ENCODE measurements around the gene TSEN2. TPM values are rescaled to one million over a fixed set of nuclear protein-coding genes. Genes with fewer than 3 reads are reported as not detected.
A peak's percentile ranks its signal among the peaks of the same experiment; 100 is the strongest.

TSEN2 gene
- total RNA-seq, 1 donor from 2014 or later = 8.6 TPM

- DNase-seq (ENCODE audit: low spot score) = no peak
- no peak overlapping the region for H3K27ac Mint-ChIP-seq (ENCODE audit: unreplicated experiment)
- no peaks in the 10 kb centered on the region for H3K36me3 Mint-ChIP-seq (ENCODE audit: low read depth)
- TF ChIP-seq CTCF (IDR thresholded peaks at IDR 0.05) = no peak
- peaks cover 34% of the 10 kb centered on the region for H3K4me1 Mint-ChIP-seq (ENCODE audit: low read depth)
- no peak overlapping the region for H3K4me3 Mint-ChIP-seq (ENCODE audit: unreplicated experiment)
- H3K27me3 Mint-ChIP-seq (ENCODE audit: low read depth) = no peaks in the 10 kb centered on the region
- no peaks in the 10 kb centered on the region for H3K9me3 Mint-ChIP-seq (ENCODE audit: low read depth)
These were observed 13.6 kb upstream of the TSEN2 start for GRCh38 chr3:12470680-12471079.

- no peak for DNase-seq (ENCODE audit: low spot score)
- Mint-ChIP-seq H3K4me1 (ENCODE audit: low read depth) (peaks cover 34% of the 10 kb centered on the region), H3K9me3 (ENCODE audit: low read depth) (no peaks in the 10 kb centered on the region), H3K27me3 (ENCODE audit: low read depth) (no peaks in the 10 kb centered on the region), H3K4me3 (ENCODE audit: unreplicated experiment) (no peak overlapping the region), H3K27ac (ENCODE audit: unreplicated experiment) (no peak overlapping the region), H3K36me3 (ENCODE audit: low read depth) (no peaks in the 10 kb centered on the region)
- peak; percentile 28 for TF ChIP-seq CTCF (IDR thresholded peaks at IDR 0.05)
These were observed 13.0 kb upstream of the TSEN2 start for GRCh38 chr3:12471241-12471640.

DNA sequence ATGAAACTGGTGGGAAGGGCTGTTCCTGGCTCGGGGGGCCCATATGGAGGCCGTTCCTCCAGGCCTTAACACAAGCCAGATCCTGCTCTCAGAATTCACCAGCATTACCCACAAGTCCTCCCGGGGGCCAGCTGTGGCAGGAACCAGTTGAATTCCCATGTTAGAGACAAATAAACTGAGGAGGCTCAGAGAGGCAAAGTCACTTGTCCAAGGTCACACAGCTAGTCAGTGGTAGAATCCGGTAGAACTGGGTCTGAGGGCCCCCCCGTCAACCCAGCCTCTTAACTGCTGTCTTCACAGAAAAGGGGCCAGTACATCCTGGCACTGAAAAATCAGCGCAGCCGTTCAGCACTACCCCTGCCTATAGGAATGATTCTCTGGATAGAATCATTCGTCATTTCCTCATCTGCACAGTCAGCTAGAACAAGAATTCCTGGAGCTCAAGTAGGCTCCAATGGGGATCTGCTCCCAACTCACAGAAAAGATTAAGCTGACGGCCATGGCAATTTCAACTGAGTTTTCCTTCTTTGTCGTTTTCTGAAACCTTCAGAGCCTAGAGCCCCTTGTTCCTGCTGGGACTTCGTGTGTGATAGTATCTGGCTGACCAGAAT is 12.2 kb upstream of the TSEN2 start:
- Mint-ChIP-seq H3K27me3 (ENCODE audit: low read depth) (no peaks in the 10 kb centered on the region), H3K9me3 (ENCODE audit: low read depth) (no peaks in the 10 kb centered on the region), H3K4me3 (ENCODE audit: unreplicated experiment) (no peak overlapping the region), H3K36me3 (ENCODE audit: low read depth) (no peaks in the 10 kb centered on the region), H3K4me1 (ENCODE audit: low read depth) (peaks cover 43% of the 10 kb centered on the region), H3K27ac (ENCODE audit: unreplicated experiment) (no peak overlapping the region)
- no peak for TF ChIP-seq CTCF (IDR thresholded peaks at IDR 0.05)
- no peak for DNase-seq (ENCODE audit: low spot score)

GRCh38 chr3:12472796-12473195 is 11.5 kb upstream of the TSEN2 start:
- Mint-ChIP-seq H3K27me3 (ENCODE audit: low read depth) (no peaks in the 10 kb centered on the region), H3K27ac (ENCODE audit: unreplicated experiment) (no peak overlapping the region), H3K4me3 (ENCODE audit: unreplicated experiment) (no peak overlapping the region), H3K9me3 (ENCODE audit: low read depth) (no peaks in the 10 kb centered on the region), H3K4me1 (ENCODE audit: low read depth) (peaks cover 45% of the 10 kb centered on the region), H3K36me3 (ENCODE audit: low read depth) (no peaks in the 10 kb centered on the region)
- TF ChIP-seq CTCF (IDR thresholded peaks at IDR 0.05) = no peak
- DNase-seq (ENCODE audit: low spot score) = no peak

GRCh38 chr3:12473511-12473910 is 10.8 kb upstream of the TSEN2 start:
- DNase-seq (ENCODE audit: low spot score) = no peak
- H3K9me3 Mint-ChIP-seq (ENCODE audit: low read depth) = no peaks in the 10 kb centered on the region
- peaks cover 49% of the 10 kb centered on the region for H3K4me1 Mint-ChIP-seq (ENCODE audit: low read depth)
- no peaks in the 10 kb centered on the region for H3K27me3 Mint-ChIP-seq (ENCODE audit: low read depth)
- H3K27ac Mint-ChIP-seq (ENCODE audit: unreplicated experiment) = no peak overlapping the region
- H3K36me3 Mint-ChIP-seq (ENCODE audit: low read depth) = no peaks in the 10 kb centered on the region
- no peak for TF ChIP-seq CTCF (IDR thresholded peaks at IDR 0.05)
- H3K4me3 Mint-ChIP-seq (ENCODE audit: unreplicated experiment) = no peak overlapping the region

Data from chondrocyte (in vitro differentiated cells).